Thoracic aorta (tissue), 2 donors: Measurements from ENCODE around the gene PLA2G4B. TPM values are rescaled to one million over a fixed set of nuclear protein-coding genes. Genes with fewer than 3 reads are reported as not detected.

Experiments used
- ATAC-seq: fragments of 150-250 bp; one replicate; pipeline ENCODE4 v1.8.0; 2017; ENCODE audit warnings: low read depth; ENCODE audit not compliant: insufficient number of reproducible peaks, low FRiP score
- DNase-seq: peaks from one replicate; pipeline ENCODE4 v3.0.0-alpha.2; 2020; ENCODE audit warnings: low spot score
- H3K27ac ChIP-seq, 2 donors: fragments of 200-600 bp; sonication (generic); 1 replicate in 1 of 2; 2 replicates in 1 of 2; pipeline ENCODE4 v1.5.1; 2016; ENCODE audit warnings: mild to moderate bottlenecking in 2 of 2, moderate library complexity in 2 of 2
- H3K27me3 ChIP-seq: fragments of 200-600 bp; sonication (generic); replicated peaks from 2 replicates; pipeline ENCODE4 v1.6.0; 2016; ENCODE audit warnings: mild to moderate bottlenecking; ENCODE audit not compliant: insufficient read depth
- H3K36me3 ChIP-seq: fragments of 200-600 bp; sonication (generic); one replicate; pipeline ENCODE4 v1.5.1; 2016
- H3K4me1 ChIP-seq, 2 donors: fragments of 200-600 bp; sonication (generic); 1 replicate in 1 of 2; 2 replicates in 1 of 2; pipeline versions ENCODE4 v1.5.1 to v1.6.0; 2016; ENCODE audit warnings: low read depth in 2 of 2, mild to moderate bottlenecking in 1 of 2; ENCODE audit not compliant: control insufficient read depth in 1 of 2
- H3K4me3 ChIP-seq: fragments of 200-600 bp; sonication (generic); 2 replicates; pipeline ENCODE4 v1.5.1; 2016; ENCODE audit warnings: mild to moderate bottlenecking
- H3K9me3 ChIP-seq: fragments of 200-600 bp; sonication (generic); 2 replicates; pipeline ENCODE4 v1.5.1; 2016
- CTCF ChIP-seq: fragments of 200-600 bp; sonication (generic); IDR thresholded peaks from one replicate; pipeline ENCODE4 v1.5.1; 2019; ENCODE audit warnings: antibody characterized with exemption
- total RNA-seq, 2 donors: library from RNA; depleted of rRNA; stranded (reverse); fragments of >200 nt; gene quantifications; one replicate each; pipeline versions ENCODE4 v1.1.0 to v1.2.3, GENCODE V29; 2016

PLA2G4B gene
- total RNA-seq, 2 donors from 2014 or later: 1.9 to 4.0 TPM

GRCh38 chr15:41822471-41822870 lies 16.2 kb upstream of the PLA2G4B start:
- TF ChIP-seq CTCF: no peak
- Histone ChIP-seq H3K36me3 (peaks cover 55% of the 10 kb centered on the region), H3K4me3 (no peak overlapping the region), H3K4me1 (peaks cover 0 to 4% of the 10 kb centered on the region in 2 donors), H3K9me3 (no peaks in the 10 kb centered on the region), H3K27ac (no peak overlapping the region), H3K27me3 (no peaks in the 10 kb centered on the region)
- DNase-seq (no peak), ATAC-seq (no peak)

- DNase-seq (no peak), ATAC-seq (no peak)
- no peaks in the 10 kb centered on the region for H3K27me3 ChIP-seq
- H3K36me3 ChIP-seq: peaks cover 50% of the 10 kb centered on the region
- no peak for TF ChIP-seq CTCF
- H3K9me3 ChIP-seq: no peaks in the 10 kb centered on the region
- no peak overlapping the region for H3K27ac ChIP-seq
- H3K4me3 ChIP-seq: no peak overlapping the region
- peaks cover 0 to 5% of the 10 kb centered on the region in 2 donors for H3K4me1 ChIP-seq
Measured at GRCh38 chr15:41822957-41823356, 15.7 kb upstream of the PLA2G4B start.

GRCh38 chr15:41823502-41823901 lies 15.1 kb upstream of the PLA2G4B start:
- Histone ChIP-seq H3K27me3 (no peaks in the 10 kb centered on the region), H3K9me3 (no peaks in the 10 kb centered on the region), H3K4me1 (peaks cover 0 to 6% of the 10 kb centered on the region in 2 donors), H3K36me3 (peaks cover 44% of the 10 kb centered on the region), H3K4me3 (no peak overlapping the region), H3K27ac (no peak overlapping the region)
- ATAC-seq (no peak), DNase-seq (no peak)
- no peak for TF ChIP-seq CTCF

- Histone ChIP-seq H3K36me3 (peaks cover 37% of the 10 kb centered on the region), H3K4me3 (no peak overlapping the region), H3K9me3 (no peaks in the 10 kb centered on the region), H3K27me3 (no peaks in the 10 kb centered on the region), H3K27ac (no peak overlapping the region), H3K4me1 (peaks cover 4 to 13% of the 10 kb centered on the region in 2 donors)
- DNase-seq (no peak), ATAC-seq (no peak)
- TF ChIP-seq CTCF: no peak
Measured at GRCh38 chr15:41824062-41824745, 14.4 kb upstream of the PLA2G4B start.

GRCh38 chr15:41825145-41825544 lies 13.5 kb upstream of the PLA2G4B start:
- peaks cover 30% of the 10 kb centered on the region for H3K36me3 ChIP-seq

More at GRCh38 chr15:41825145-41825544, 13.5 kb upstream of the PLA2G4B start:
- Histone ChIP-seq H3K9me3 (no peaks in the 10 kb centered on the region), H3K4me1 (peaks cover 4 to 22% of the 10 kb centered on the region in 2 donors), H3K4me3 (no peak overlapping the region), H3K27me3 (no peaks in the 10 kb centered on the region), H3K27ac (no peak overlapping the region)
- TF ChIP-seq CTCF: no peak
- ATAC-seq: no peak
- DNase-seq: no peak
